Ascending aorta (tissue), 2 donors: ENCODE results near the gene WDR86. TPM values are rescaled to one million over a fixed set of nuclear protein-coding genes. Genes with fewer than 3 reads are reported as not detected.

ENCODE experiments used
- DNase-seq, 2 donors: peaks; one replicate each; pipeline ENCODE4 v3.0.0-alpha.2; 2019; ENCODE audit warnings: low spot score in 2 of 2
- H3K27ac ChIP-seq, 2 donors: fragments of 200-600 bp; sonication (generic); one replicate each; pipeline ENCODE4 v1.5.1; 2016 to 2017; ENCODE audit warnings: mild to moderate bottlenecking in 1 of 2
- H3K27me3 ChIP-seq: fragments of 200-600 bp; sonication (generic); one replicate; pipeline ENCODE4 v1.5.1; 2017
- H3K36me3 ChIP-seq, 2 donors: fragments of 200-600 bp; sonication (generic); one replicate each; pipeline ENCODE4 v1.5.1; 2016
- H3K4me1 ChIP-seq, 2 donors: fragments of 200-600 bp; sonication (generic); one replicate each; pipeline ENCODE4 v1.5.1; 2016 to 2017; ENCODE audit warnings: mild to moderate bottlenecking in 1 of 2
- H3K4me3 ChIP-seq, 2 donors: fragments of 200-600 bp; sonication (generic); one replicate each; pipeline ENCODE4 v1.5.1; 2016 to 2017; ENCODE audit warnings: mild to moderate bottlenecking in 1 of 2
- H3K9me3 ChIP-seq, 2 donors: fragments of 200-600 bp; sonication (generic); one replicate each; pipeline ENCODE4 v1.5.1; 2016
- CTCF ChIP-seq, 3 experiments: fragments of 200-600 bp in 2 of 3; fragments of 450-650 bp in 1 of 3; sonication (generic) in 2 of 3; IDR thresholded peaks; one replicate each; pipeline ENCODE4 v1.5.1; 2016 to 2019; ENCODE audit warnings: antibody characterized with exemption in 3 of 3, mild to moderate bottlenecking in 1 of 3, moderate library complexity in 1 of 3
- intact Hi-C: fragments of 100-400 bp; cut with DNase I; formaldehyde crosslinking; loops from one replicate; pipeline ENCODE4 v1.15.1; 2023
- total RNA-seq: library from RNA; depleted of rRNA; stranded (reverse); fragments of >200 nt; gene quantifications from one replicate; pipeline ENCODE4 v1.1.0, GENCODE V29; 2016

WDR86 gene
- total RNA-seq, 1 donor from 2014 or later: 4.0 TPM

GRCh38 chr7:151397026-151397425, 12.8 kb downstream of the WDR86 start:
- Histone ChIP-seq H3K4me3 (no peak overlapping the region), H3K27ac (no peak overlapping the region), H3K4me1 (no peaks in the 10 kb centered on the region), H3K36me3 (no peaks in the 10 kb centered on the region), H3K27me3 (no peaks in the 10 kb centered on the region), H3K9me3 (no peaks in the 10 kb centered on the region)
- no peak for DNase-seq
- intact Hi-C loops: no loop called here
- TF ChIP-seq CTCF (IDR thresholded peaks at IDR 0.05): no peak

- intact Hi-C loops: no loop called here
- H3K27ac ChIP-seq: no peak overlapping the region
- no peak for TF ChIP-seq CTCF (IDR thresholded peaks at IDR 0.05)
Measured at GRCh38 chr7:151396328-151396970, 13.4 kb downstream of the WDR86 start.

GRCh38 chr7:151395036-151395367, 14.8 kb downstream of the WDR86 start:
- DNase-seq: no peak
- no peaks in the 10 kb centered on the region for H3K36me3 ChIP-seq

More at GRCh38 chr7:151396328-151396970, 13.4 kb downstream of the WDR86 start:
- Histone ChIP-seq H3K4me1 (no peaks in the 10 kb centered on the region), H3K27me3 (no peaks in the 10 kb centered on the region), H3K4me3 (no peak overlapping the region), H3K9me3 (no peaks in the 10 kb centered on the region), H3K36me3 (no peaks in the 10 kb centered on the region)
- no peak for DNase-seq

GRCh38 chr7:151394076-151395035, 15.5 kb downstream of the WDR86 start:
- no peak for TF ChIP-seq CTCF (IDR thresholded peaks at IDR 0.05)
- no peaks in the 10 kb centered on the region for H3K4me1 ChIP-seq
- no peaks in the 10 kb centered on the region for H3K27me3 ChIP-seq
- H3K36me3 ChIP-seq: no peaks in the 10 kb centered on the region
- DNase-seq: no peak
- no peak overlapping the region for H3K4me3 ChIP-seq
- H3K9me3 ChIP-seq: no peaks in the 10 kb centered on the region
- intact Hi-C loops: no loop called here
- no peak overlapping the region for H3K27ac ChIP-seq

More at GRCh38 chr7:151395036-151395367, 14.8 kb downstream of the WDR86 start:
- H3K27ac ChIP-seq: no peak overlapping the region
- intact Hi-C loops: no loop called here
- no peak overlapping the region for H3K4me3 ChIP-seq
- no peaks in the 10 kb centered on the region for H3K9me3 ChIP-seq
- no peak for TF ChIP-seq CTCF (IDR thresholded peaks at IDR 0.05)
- H3K27me3 ChIP-seq: no peaks in the 10 kb centered on the region
- H3K4me1 ChIP-seq: no peaks in the 10 kb centered on the region

- no peak for DNase-seq
- Histone ChIP-seq H3K4me3 (no peak overlapping the region), H3K9me3 (no peaks in the 10 kb centered on the region), H3K27ac (no peak overlapping the region), H3K4me1 (no peaks in the 10 kb centered on the region), H3K27me3 (no peaks in the 10 kb centered on the region), H3K36me3 (no peaks in the 10 kb centered on the region)
- TF ChIP-seq CTCF (IDR thresholded peaks at IDR 0.05): no peak
- intact Hi-C loops: no loop called here
Measured at GRCh38 chr7:151393031-151393977, 16.5 kb downstream of the WDR86 start.
